Islet of Langerhans (tissue), 1 donor: ENCODE results near the gene TXNRD1.
"Not testable (repeated sequence)": the region's sequence is repeated elsewhere in the genome, so short reads cannot be mapped to it uniquely, and the experiment has no call there.

Experiments
- FAIRE-seq: peaks from one replicate; lab custom pipeline; 2011; peaks lifted over from hg19 to GRCh38; lab: Jason Lieb, UNC

Gene TXNRD1

DNA sequence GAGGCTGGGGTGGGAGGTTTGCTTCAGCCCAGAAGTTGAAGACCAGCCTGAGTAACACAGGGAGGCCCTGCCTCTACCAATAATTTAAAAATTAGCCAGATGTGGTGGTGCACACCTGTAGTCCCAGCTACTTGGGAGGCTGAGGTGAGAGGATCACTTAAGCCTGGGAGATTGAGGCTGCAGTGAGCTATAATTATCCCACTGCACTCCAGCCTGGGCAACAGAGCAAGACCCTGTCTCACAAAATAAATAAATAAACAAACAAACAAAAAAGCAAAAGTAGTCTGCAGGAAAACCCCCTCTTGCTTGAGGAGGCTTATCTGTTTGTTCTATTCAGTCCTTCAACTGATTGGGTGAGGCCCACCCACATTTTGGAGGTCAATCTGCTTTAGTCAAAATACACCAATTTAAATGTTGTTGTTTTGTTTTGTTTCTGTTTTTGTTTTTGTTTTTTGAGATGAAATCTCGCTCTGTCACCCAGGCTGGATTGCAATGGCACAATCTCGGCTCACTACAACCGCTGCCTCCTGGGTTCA is 24.9 kb upstream of the TXNRD1 start:
- no peak for FAIRE-seq

DNA sequence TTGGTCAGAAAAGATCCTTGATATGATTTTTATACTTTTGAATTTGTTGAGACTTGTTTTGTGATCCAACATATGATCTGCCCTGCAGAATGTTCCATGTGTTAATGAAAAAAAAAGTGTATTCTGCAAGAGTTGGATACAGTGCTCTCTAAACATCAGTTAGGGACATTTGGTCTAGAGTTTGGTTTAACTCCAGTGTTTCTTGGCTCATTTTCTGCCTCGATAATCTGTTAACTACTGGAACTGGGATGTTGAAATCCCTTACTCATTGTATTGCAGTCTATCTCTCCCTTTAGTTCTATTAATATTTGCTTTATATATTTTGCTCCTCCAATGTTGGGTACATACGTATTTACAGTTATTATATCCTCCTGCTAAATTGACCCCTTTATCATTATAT is 18.3 kb upstream of the TXNRD1 start:
- FAIRE-seq: no peak

DNA sequence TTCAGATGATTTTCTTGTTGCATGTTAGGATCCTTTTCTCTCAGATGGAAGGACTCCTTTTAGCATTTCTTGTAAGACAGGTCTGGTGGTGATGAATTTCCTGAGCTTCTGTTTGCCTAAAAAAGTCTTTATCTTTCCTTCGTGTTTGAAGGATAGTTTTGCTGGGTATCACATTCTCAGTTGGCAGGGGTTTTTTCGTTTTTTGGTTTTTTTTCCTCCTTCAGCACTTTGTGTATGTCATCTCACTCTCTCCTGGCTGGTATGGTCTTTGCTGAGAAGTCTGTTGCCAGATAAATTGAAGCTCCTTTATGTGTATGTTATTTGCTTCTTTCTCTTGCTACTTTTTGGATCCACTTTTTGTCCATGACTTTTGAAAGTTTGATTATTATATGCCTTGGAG is 15.6 kb upstream of the TXNRD1 start:
- FAIRE-seq: no peak

DNA sequence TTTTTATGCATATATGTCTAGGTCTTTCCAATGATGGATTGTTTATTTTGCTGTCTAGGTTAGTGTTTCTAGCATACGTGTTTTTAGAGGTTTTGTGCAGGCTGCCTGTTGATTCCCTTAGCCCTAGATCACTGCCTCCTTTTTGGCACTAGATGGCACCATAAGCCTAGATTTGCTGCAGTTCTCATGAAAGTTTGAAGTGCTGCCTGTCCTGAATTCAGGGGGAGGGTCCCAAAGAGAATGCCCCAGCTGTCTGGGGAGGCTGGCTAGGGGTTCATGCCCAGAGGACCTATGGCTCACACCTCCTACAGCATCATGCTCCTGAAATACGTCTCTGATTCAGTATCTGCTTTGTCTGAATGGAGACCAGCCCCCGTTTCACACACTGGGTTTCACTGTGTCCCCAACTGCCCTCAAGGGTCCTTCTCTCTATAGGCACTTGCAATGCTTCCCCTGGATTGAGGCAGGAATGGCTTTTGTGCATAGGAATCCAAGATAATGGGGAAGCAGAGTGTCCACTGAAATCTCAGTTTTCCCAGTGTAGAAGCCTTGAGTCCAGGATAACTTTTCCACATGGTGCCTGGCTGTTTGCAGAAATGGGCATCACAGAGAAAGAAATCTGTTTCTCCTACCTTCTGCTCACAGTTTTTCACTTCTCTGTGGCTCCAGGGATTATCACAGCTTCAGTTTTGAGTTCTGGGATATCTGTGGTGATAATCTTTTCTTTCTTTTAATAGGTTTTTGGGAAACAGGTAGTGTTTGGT is 14.2 kb upstream of the TXNRD1 start:
- peak; percentile 97 for FAIRE-seq

DNA sequence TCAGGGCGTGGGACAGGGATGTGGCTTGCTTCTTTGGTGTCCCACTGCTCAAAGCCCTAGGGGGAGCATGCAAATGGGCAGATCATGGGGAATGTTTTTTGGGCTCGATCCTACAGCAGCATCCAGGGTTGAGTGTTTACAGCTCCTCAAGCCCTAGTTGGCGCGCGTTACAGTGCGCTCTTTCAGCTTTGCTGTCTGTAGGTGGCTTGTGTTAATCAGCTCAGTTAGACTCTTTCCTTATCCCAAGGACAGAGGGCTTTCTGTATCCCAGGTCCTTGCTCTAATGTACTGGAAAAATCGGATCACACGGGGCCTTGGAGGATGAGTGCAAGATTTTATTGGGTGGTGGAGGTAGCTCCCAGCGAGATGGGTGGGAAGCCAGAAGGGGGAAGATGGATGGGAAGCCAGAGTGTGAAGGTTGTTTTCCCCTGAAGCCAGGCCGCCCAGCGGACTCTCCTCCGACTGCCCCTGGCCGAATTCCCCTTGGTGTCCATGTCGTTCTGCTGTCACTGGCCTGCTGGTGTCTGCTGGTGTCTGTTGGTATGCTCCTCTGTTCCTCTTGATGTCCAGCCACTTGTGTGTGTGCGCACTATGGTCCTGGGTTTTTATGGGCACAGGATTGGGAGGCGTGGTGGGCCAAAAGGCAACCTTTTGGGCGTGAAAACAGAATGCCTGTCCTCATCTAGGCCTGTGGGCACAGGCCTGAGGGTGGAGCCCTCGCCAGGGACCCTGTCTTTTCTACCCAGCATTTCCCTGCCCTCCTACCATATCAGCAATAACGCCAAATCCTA is 10.7 kb upstream of the TXNRD1 start:
- FAIRE-seq: no peak

DNA sequence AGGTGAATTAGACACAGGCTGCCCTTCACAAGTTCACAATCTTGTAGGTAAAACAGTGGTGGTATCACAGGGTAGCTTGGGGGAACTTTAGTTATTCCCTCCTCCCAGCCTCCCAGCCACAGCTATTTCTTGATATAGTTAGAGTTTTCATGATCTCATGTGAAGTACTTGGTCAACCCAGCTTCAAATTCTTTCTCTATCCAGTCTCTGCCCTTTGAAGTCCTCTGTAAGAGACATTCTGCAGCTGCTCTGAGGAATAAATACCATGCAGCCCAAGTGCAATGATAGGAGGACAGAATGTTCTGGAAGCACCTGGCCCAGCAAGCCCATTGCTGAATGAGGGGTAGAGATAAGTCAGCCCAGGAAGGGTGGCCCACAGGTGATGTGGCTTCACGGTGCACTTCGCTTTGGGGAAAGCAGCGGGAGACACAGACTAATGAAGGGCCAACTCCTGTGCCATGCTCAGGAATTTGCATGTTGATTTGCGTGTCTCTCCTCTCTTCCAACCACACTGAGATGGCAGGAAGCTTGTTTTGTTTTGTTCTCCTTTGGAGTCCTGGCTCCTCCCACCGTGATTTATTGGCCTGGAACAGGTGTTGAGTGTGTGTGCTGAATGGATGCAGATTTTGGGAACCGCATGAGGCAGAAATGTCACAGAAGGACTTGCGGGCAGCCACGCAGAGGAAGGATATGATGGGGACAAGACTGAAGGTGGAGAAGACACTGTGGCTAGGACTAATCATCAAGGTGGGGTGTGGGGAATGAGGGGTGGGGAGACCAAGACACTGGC is 8.0 kb upstream of the TXNRD1 start:
- no peak for FAIRE-seq

DNA sequence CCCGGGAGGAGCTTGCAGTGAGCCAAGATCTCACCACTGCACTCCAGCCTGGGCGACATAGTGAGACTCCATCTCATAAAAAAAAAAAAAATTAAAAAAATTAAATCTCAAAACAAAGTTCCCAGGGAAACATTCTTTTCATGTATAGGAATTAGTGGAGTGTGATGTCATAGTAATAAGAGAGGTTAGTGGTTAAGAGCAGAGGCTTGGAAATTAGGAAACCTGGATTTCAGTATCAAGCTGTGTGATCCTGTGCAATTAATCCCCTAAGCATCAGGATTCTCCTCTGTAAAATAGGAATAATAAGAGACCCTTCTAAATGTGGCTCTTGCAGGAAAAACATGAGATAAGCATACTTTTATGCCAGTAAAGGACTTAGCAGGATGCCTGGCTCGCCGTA is 3.1 kb upstream of the TXNRD1 start:
- no peak for FAIRE-seq

DNA sequence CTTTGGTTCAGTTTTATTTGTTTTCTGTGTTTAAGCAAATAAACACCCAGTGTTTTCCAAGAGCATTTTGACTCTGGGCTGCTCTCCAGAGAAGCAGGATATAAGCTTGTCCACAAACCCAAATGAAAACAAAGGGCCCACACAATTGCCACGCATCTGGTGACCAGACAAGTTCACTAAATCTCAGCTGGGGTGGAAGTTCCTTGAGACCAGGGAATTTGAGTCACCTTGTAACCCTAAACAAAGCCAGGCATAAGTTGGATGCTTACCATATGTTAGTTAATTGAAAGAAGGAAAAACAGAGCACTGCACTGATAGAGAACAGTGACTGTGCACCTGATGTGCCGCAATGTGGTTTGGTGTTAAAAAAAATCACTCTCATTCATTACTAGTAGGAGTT is 1.6 kb upstream of the TXNRD1 start:
- no peak for FAIRE-seq

DNA sequence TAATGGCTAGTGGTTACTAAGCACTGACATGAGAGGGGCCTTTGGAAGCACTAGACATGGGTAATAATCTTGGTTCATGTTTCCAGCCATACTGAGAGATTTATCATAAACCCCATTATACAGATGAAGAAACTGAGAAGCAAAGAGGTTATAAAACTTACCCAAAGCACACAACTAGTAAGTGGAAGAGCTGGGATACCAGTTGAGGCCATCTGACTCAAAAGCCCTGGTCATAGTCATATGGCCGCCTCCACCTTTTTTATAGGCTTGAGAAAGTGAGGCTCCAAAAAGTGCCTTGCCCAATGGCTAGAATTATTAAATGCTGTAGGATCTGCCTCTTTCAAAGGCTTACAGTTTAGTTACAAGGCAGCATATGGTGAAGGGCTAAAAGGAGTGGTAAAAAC is 944 bp downstream of the TXNRD1 start:
- FAIRE-seq: no peak

DNA sequence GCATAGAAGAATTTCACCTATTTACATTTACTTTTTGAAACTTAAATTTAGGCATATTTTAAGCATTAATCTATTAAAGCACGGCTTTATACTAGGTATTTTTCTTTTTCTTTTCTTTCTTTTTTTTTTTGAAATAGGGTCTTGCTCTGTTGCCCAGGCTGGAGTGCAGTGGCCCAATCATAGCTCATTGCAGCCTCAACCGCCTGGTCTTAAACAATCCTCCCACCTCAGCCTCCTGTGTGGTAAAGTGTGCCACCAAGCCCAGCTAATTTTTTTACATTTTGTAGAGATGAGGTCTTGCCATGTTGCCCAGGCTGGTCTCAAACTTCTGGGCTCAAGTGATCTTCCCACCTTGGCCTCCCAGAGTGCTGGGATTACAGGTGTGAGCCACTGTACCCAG is 2.9 kb downstream of the TXNRD1 start:
- not testable (repeated sequence) for FAIRE-seq

DNA sequence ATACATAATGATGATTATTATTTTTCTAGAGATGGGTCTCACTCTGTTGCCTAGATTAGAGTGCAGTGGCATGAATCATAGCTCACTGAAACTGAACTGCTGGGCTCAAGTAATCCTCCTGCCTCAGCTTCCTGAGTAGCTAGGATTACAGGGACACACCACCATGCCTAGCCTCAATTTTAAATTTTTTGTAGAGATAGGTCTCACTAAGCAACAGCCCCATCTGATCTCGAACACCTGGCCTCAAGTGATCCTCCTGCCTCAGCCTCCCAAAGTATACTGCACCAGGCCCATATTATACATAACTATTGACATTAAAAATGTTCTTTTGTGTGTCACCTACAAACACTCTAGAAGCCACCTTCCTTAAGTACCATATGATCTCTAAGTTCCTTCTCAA is 3.4 kb downstream of the TXNRD1 start:
- no peak for FAIRE-seq

DNA sequence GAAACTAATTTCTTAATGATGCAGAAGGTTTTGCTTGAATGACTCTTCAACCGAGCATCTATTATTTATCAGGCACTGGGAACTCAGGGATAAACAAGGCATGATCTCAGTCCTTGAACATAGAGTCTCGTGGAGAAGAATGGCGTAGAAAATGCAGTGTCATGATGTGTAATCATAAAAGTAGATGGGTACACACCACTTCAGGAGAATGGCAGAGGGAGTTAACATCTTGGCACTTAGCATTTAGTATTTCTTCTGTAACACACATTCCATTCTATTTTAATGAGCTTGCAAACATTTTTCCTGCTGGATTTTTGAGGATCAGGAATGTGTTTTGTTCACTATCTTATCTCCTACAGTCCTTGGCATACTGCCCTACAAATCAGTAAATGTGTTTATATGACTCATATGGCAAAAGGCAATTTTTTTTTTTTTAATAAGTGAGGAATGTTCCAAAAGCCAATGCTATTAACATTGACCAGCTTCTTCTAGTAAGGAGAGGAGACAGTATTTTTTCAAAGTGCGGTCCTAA is 3.8 kb downstream of the TXNRD1 start:
- FAIRE-seq: peak; percentile 5

DNA sequence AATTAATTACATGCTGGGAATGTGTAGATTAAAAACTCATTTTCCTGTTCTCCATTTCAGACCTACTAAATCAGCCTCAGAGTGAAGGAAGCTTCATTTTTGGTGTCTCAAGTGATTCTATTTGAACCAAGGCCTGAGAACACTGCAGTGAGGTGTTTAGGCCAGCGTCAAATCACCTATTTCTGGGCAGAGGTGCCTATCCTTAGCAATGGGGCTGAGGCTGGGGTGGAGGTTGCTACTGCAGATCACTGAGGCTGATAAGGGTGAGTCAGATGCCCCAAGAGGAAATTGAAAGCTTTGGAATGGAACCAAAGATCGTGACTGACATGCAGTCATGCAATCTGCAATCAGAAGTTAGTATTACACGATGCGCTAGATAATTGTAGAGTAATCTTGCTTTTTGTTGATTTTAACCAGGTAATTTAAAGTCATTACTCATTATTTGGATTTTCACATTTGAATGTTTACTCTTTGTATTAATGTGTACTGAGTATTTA is 4.4 kb downstream of the TXNRD1 start:
- FAIRE-seq: peak; percentile 45

DNA sequence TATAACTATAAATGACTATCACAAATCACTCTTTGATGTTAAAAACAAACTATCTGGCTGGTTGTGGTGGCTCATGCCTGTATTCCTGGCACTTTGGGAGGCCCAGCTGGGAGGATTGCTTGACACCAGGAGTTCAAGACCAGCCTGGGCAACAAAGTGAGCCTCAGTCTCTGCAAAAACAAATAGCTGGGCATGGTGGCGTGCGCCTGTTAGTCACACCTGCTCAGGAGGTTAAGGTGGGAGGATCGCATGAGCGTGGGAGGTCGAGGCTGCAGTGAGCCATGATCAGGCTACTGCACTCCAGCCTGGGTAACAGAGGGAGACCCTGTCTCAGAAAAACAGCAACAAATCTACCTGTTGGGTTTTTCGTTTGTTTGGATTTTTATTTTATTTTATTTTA is 5.4 kb downstream of the TXNRD1 start:
- FAIRE-seq: no peak

DNA sequence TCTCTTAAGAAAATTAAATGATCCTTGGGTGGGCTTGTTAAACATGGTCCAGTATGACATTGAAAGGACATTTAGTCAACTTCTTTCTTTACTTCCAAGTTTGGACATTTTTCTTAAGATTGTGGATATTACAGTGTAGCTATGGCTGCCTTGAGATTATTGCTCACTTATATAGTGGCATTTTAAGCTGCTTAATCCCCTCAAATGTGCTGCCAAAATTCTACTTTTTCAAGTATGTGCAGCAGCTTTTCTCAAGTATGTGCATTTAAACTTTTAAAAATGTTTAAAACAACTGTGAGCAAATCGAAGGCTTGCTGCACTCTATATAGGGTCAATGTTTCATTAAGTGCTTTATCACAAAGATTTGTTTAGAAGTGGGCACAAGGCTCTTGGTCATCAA is 7.4 kb downstream of the TXNRD1 start:
- FAIRE-seq: no peak

DNA sequence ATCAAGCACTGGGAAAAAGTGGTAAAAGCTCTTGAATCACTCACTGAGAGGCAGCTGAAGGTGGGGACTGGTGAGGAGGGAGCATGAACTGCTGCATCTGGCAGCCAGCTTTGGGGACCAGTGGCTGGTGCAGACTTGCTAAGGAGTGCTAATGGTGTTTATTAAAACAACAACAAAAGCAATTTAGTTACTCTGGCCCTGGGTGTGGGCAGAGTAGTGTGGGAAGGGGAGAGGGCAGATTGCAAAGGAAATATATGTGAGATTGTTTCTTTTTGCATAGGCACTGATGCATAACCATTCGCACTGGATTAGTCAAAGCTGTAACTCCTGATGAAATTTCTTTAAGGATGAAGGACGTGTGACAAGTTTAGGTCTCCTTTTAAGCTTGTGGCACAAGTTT is 8.1 kb downstream of the TXNRD1 start:
- FAIRE-seq: no peak

DNA sequence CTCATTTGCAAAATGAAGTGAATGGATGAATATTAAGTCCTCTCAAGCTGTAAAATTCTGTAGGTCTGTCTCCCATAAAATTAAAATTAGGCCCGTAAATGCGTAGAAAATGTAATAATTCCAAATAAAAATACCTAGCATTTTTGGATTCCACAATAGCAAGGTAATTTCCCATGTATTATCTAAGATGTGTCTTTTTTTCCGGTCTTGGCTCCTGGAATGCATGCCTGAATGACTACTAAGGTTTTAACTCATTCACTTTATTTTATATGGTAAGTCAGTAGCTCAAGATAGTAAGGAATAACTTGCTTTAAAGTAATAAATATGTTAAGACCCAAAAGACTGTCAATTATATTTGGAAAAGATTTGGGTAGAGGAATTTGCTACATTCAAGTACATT is 11.1 kb downstream of the TXNRD1 start:
- no peak for FAIRE-seq

DNA sequence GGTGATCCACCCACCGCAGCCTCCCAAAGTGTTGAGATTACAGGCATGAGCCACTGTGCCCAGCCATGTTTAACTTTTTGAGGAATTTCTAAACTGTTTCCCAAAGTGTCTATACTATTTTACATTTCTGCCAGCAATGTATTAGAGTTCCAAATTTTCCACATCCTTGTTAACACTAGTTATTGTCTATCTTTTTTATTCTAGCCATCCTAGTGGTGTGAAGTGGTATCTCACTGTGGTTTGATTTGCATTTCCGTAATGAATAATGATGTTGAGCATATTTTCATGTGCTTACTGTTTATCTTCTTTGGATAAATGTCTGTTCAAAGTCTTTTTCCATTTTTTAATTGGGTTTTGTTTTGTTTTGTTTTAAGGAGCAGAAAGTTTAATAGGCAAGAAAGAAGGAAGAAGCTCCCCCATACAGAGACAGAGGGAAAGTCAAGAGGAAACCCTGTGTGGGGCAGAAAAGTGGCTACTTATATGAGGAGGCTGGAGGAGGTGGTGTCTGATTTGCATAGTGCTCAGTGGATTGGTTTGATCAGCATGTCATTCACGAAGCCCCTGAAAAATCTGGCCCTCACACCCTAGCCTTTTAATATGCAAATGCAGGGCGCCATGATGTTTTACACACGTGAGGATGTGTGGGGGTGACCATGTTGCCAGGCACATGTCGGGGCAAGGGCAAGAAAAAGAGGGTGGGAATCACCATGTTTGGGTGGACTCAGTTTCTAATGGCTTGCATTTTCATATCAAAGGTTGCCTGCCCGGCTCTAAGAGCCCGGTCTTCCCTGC is 14.9 kb downstream of the TXNRD1 start:
- FAIRE-seq: no peak

DNA sequence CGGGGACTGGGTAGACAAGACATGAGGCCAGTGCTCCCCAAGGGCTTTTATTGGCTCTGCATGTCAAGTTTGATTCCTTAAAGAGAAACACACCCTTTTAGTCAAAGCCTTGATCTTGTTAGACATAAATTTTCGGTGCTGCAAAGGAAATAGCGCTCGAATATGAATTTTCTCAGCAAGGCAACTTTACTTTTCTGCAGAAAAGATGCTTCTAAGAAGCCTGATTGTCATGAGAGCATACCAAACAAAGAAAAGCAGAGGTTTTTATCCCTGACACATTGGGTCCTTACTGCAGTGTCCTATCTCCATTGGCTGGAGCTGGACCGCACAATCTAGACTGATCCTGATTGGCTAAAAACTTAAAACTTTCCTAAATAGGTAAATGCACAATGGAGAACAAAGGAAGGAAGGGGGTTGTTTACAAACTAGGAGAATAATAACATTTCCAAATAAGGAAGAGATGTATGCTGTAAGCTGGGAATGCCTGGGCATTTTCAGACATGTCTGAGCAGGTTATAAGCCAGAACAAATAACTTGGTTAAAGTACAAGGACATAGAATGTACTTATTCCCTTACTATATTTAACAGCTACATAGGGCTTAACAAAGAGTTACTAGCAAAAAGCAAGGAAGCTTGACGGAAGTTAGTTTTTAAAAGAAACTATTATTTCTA is 17.2 kb downstream of the TXNRD1 start:
- FAIRE-seq: no peak

DNA sequence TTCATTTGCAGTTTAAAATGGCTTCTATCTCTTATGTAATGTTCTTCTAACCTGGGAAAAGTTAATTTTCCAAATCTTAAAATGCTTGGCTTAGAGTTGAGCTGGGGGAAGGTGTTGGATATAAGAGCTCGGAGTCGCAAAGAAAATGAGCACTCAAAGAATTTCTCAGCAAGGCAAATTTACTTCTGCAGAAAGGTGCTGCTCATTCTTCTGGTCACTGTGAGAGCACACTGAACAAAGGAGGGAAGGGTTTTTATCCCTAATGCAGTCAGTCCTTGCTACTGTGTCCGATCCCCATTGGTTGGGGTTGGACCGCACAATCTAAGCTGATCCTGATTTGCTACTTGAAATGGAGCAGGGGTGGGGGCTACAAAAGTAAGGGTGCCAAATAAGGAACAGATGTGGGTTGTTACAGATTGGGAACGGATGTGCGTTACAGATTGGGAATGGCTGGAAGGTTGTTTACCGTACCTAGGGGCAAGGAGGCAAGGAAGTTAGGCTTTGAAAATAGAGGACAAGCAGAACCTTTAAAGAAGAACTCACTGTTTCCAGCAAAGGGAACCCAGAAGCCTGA is 19.4 kb downstream of the TXNRD1 start:
- no peak for FAIRE-seq

DNA sequence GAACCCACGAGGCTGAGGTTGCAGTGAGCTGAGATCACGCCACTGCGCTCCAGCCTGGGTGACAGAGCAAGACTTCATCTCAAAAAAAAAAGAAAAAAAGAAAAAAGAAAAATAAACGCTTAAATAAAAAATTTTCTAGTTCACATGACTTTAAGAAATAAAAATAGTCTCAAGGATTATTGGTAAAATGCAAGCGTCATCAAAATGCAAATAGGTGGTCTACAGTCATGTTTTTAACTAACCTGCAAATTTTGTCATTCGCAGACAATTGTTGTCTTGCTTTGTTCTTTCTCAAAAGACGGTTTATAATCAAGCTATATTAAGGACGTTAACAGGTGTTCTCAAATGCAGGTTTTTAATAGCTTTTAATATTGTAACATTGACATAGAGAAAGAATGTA is 22.4 kb downstream of the TXNRD1 start:
- FAIRE-seq: no peak
